Gastrocnemius medialis (tissue), 4 donors: ENCODE measurements around the gene HLCS. TPM values are rescaled to one million over a fixed set of nuclear protein-coding genes. Genes with fewer than 3 reads are reported as not detected.

ENCODE experiments used
- ATAC-seq, 2 donors: fragments of 150-250 bp; one replicate each; pipeline ENCODE4 v1.9.1; 2016
- DNase-seq, 2 donors: peaks; one replicate each; pipeline ENCODE4 v3.0.0-alpha.2; 2019
- H3K27ac ChIP-seq, 4 donors: fragments of 200-600 bp; sonication (generic); 1 replicate in 1 of 4; 2 replicates in 3 of 4; pipeline ENCODE4 v1.5.1; 2016 to 2018; ENCODE audit warnings: mild to moderate bottlenecking in 2 of 4, moderate library complexity in 1 of 4
- H3K27me3 ChIP-seq, 3 donors: fragments of 200-600 bp; sonication (generic) in 2 of 3; 1 replicate in 1 of 3; 2 replicates in 2 of 3; pipeline versions ENCODE4 v1.5.1 to v1.6.0; 2016 to 2019; ENCODE audit warnings: mild to moderate bottlenecking in 1 of 3, moderate library complexity in 1 of 3
- H3K36me3 ChIP-seq, 2 donors: fragments of 200-600 bp; sonication (generic) in 1 of 2; one replicate each; pipeline ENCODE4 v1.5.1; 2017 to 2018
- H3K4me1 ChIP-seq, 2 donors: fragments of 200-600 bp; sonication (generic) in 1 of 2; one replicate each; pipeline ENCODE4 v1.5.1; 2016 to 2017; ENCODE audit warnings: mild to moderate bottlenecking in 2 of 2
- H3K4me3 ChIP-seq, 4 donors: fragments of 200-600 bp; sonication (generic) in 3 of 4; 1 replicate in 1 of 4; 2 replicates in 3 of 4; pipeline ENCODE4 v1.5.1; 2016 to 2019; ENCODE audit warnings: mild to moderate bottlenecking in 2 of 4
- H3K9me3 ChIP-seq, 3 donors: fragments of 200-600 bp; sonication (generic) in 2 of 3; 1 replicate in 1 of 3; 2 replicates in 2 of 3; pipeline ENCODE4 v1.5.1; 2016 to 2019
- CTCF ChIP-seq, 5 experiments: fragments of 450-650 bp in 3 of 5; fragments of 200-600 bp in 2 of 5; sonication (generic) in 2 of 5; IDR thresholded peaks in 4 of 5; conservative IDR thresholded peaks in 1 of 5; 1 replicate in 4 of 5; 2 replicates in 1 of 5; pipeline ENCODE4 v1.5.1; 2016 to 2019; ENCODE audit warnings: antibody characterized with exemption in 5 of 5, mild to moderate bottlenecking in 3 of 5, moderate library complexity in 3 of 5
- POLR2A ChIP-seq, 2 donors: fragments of 450-650 bp; IDR thresholded peaks; one replicate each; pipeline ENCODE4 v1.6.1; 2017; ENCODE audit warnings: antibody characterized with exemption in 2 of 2, mild to moderate bottlenecking in 2 of 2, moderate library complexity in 2 of 2
- in situ Hi-C, 4 donors: fragments of 200-750 bp; cut with MboI; loops; one replicate each; pipeline versions ENCODE4 v1.15.0 to v1.8.0; 2017; ENCODE audit warnings: low sequenced_read_pairs in 4 of 4
- intact Hi-C: fragments of 100-400 bp; cut with DNase I; formaldehyde crosslinking; loops from one replicate; pipeline ENCODE4 v1.15.1; 2023; ENCODE audit warnings: low total_unique reads
- total RNA-seq, 4 donors: library from RNA; depleted of rRNA; stranded (reverse); fragments of >200 nt; gene quantifications; one replicate each; pipeline versions ENCODE4 v1.1.0 to v1.2.3, GENCODE V29; 2016

The HLCS gene
- total RNA-seq, 4 donors from 2014 or later: 10.6 to 18.4 (median 15.4) TPM

GRCh38 chr21:36926989-36927718 lies 39.3 kb downstream of the HLCS start:
- TF ChIP-seq POLR2A (IDR thresholded peaks at IDR 0.05): no peak
- no peak for TF ChIP-seq CTCF (IDR thresholded peaks at IDR 0.05 in 4 of 5, conservative IDR thresholded peaks at IDR 0.05 in 1 of 5)
- ATAC-seq (peak in 1 of 2 donors; percentile 22), DNase-seq (no peak)
- intact Hi-C loops (loop anchor here (1.0 to 5.0 kb wide), 3 partner anchors 180 to 422 kb away; no protein-coding TSS in a partner anchor), in situ Hi-C loops (loop anchor here (5.0 to 25.0 kb wide), 6 partner anchors 172 to 425 kb away; no protein-coding TSS in a partner anchor)
- H3K27ac ChIP-seq: no peak overlapping the region
- no peaks in the 10 kb centered on the region for H3K9me3 ChIP-seq
- H3K4me1 ChIP-seq: peaks cover 7 to 14% of the 10 kb centered on the region in 2 donors
- H3K4me3 ChIP-seq: no peak overlapping the region
- no peaks in the 10 kb centered on the region for H3K36me3 ChIP-seq
- H3K27me3 ChIP-seq: no peaks in the 10 kb centered on the region

- ATAC-seq: no peak
- no peak for TF ChIP-seq CTCF (IDR thresholded peaks at IDR 0.05 in 4 of 5, conservative IDR thresholded peaks at IDR 0.05 in 1 of 5)
- TF ChIP-seq POLR2A (IDR thresholded peaks at IDR 0.05): no peak
- H3K4me1 ChIP-seq: peaks cover 9 to 17% of the 10 kb centered on the region in 2 donors
- no peaks in the 10 kb centered on the region for H3K27me3 ChIP-seq
- in situ Hi-C loops (loop anchor here in 3 of 4 donors (10.0 kb wide), 4 partner anchors 168 to 418 kb away; no protein-coding TSS in a partner anchor), intact Hi-C loops (no loop called here)
- DNase-seq: no peak
- H3K9me3 ChIP-seq: no peaks in the 10 kb centered on the region
- H3K27ac ChIP-seq: no peak overlapping the region
- H3K36me3 ChIP-seq: no peaks in the 10 kb centered on the region
- H3K4me3 ChIP-seq: no peak overlapping the region
Measured at GRCh38 chr21:36923270-36923669, 43.2 kb downstream of the HLCS start.

- Histone ChIP-seq H3K4me3 (no peak overlapping the region), H3K4me1 (peaks cover 13 to 20% of the 10 kb centered on the region in 2 donors), H3K27me3 (no peaks in the 10 kb centered on the region), H3K9me3 (no peaks in the 10 kb centered on the region), H3K36me3 (no peaks in the 10 kb centered on the region), H3K27ac (no peak overlapping the region)
- ATAC-seq (no peak), DNase-seq (no peak)
- in situ Hi-C loops (loop anchor here in 3 of 4 donors (10.0 kb wide), 4 partner anchors 168 to 418 kb away; no protein-coding TSS in a partner anchor), intact Hi-C loops (no loop called here)
- no peak for TF ChIP-seq CTCF (IDR thresholded peaks at IDR 0.05 in 4 of 5, conservative IDR thresholded peaks at IDR 0.05 in 1 of 5)
- no peak for TF ChIP-seq POLR2A (IDR thresholded peaks at IDR 0.05)
Measured at GRCh38 chr21:36922861-36923260, 43.6 kb downstream of the HLCS start.

GRCh38 chr21:36918291-36918690 lies 48.2 kb downstream of the HLCS start:
- intact Hi-C loops (no loop called here), in situ Hi-C loops (no loop called here)
- Histone ChIP-seq H3K36me3 (no peaks in the 10 kb centered on the region), H3K27ac (peak overlapping the region in 3 of 4 donors; percentile 13 to 72 (median 39)), H3K9me3 (no peaks in the 10 kb centered on the region), H3K27me3 (no peaks in the 10 kb centered on the region), H3K4me1 (peaks cover 33 to 34% of the 10 kb centered on the region in 2 donors), H3K4me3 (no peak overlapping the region)
- peak in 1 of 2 donors; percentile 52 for DNase-seq
- TF ChIP-seq POLR2A (IDR thresholded peaks at IDR 0.05): no peak
- no peak for TF ChIP-seq CTCF (IDR thresholded peaks at IDR 0.05 in 4 of 5, conservative IDR thresholded peaks at IDR 0.05 in 1 of 5)
- peak; percentile 89 to 96 for ATAC-seq
